Measurements from ENCODE around the gene RHCE.
"Not testable (repeated sequence)": the region's sequence is repeated elsewhere in the genome, so short reads cannot be mapped to it uniquely, and the experiment has no call there.

RHCE gene

GRCh38 chr1:25397549-25397948, 23.1 kb downstream of the RHCE start:
- DNase-seq: not testable (repeated sequence)

DNA sequence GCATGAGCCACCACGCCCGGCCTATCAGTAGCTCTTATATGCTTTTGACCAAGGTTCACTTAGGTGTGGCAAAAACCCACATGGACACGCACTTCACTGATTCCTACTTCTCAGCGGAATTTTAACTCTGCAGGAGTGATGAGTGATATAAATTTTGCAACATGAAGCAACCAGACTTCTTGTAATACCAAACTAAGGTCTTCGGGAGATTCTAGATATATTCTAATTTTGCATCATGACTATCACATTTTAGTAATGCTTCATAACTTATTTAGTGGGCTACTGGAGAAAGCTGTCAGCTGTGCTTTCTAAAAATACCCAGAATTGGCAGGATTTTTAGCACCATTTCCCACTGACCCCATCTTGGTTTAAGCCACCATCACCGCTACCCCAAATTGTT, 27.8 kb downstream of the RHCE start:
- no peak for DNase-seq

- not testable (repeated sequence) for DNase-seq
These were observed 30.9 kb downstream of the RHCE start for GRCh38 chr1:25389721-25390120.

DNA sequence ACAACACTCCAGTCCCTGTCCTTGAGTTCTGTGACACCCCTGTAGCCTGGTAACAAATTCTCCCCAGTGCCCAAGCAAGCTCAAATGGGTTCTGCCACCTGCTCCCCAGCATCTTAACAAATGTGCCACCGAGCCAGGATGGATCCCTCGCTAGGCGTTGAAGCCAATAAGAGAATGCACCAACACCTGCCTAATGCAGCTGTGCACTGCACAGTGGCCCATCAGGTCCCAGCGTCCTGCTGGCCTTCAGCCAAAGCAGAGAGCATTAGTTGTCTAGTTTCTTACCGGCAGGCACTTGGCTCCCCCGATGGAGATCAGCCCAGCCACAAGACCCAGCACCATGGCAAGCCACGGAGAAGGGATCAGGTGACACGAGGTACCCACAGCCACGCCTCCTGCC, 31.9 kb downstream of the RHCE start:
- peak; percentile 87 for DNase-seq

GRCh38 chr1:25387096-25387495, 33.5 kb downstream of the RHCE start:
- not testable (repeated sequence) for DNase-seq

DNA sequence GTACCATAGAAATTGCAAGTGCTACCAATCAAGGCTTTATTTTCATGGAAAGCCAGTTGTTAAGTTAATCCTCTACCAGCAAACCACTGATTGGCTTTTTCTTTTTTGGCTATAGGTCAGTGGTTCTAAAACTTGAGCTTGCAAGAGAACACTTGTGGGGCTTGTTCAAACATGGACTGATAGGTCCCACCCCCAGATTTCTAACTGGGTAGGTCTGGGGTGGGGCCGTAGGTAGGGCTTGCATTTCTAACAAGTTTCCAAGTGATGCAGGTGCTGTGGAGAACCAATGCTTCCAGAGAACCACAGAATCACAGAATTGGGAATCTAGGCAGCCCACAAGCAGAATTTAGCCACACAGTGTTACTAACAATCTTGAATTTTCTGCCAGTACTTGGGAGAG, 36.8 kb downstream of the RHCE start:
- not testable (repeated sequence) for DNase-seq

DNA sequence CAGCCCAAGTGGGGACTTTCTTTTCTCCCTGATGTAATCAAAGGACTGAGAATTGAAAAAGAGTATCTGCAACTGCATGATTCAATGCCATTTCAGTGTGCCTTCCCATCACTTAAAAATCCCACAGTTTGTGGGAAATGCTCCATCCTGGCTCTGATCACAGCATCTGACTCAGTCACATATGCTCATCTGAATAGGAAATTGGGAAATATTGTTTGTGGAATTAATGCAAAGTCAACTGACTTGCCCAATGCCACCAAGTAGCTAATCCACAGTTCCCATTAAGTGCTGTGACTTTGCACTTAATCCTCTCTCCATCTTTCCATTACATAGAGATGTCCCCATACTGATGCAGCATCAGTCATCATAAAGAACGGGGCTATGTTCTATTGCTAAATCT, 37.5 kb downstream of the RHCE start:
- not testable (repeated sequence) for DNase-seq

DNA sequence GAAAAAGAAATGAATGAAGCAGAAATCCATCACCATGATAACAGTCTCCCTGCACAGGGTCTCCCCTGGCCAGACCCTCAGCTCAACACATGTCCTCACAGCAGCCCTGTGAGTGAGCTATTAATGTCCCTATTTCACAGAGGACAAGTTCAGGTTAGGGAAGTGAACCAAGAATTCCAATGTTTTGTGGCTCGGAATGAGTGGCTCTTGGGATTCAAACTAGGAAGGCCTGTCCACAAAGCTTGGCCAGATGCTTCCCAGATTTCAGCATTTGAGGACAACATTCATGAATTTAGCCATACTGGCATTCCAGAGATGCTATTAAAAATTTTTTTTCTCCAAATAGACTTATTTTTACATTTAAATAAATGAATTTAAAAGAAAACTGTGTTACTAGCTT, 38.1 kb downstream of the RHCE start:
- not testable (repeated sequence) for DNase-seq

DNA sequence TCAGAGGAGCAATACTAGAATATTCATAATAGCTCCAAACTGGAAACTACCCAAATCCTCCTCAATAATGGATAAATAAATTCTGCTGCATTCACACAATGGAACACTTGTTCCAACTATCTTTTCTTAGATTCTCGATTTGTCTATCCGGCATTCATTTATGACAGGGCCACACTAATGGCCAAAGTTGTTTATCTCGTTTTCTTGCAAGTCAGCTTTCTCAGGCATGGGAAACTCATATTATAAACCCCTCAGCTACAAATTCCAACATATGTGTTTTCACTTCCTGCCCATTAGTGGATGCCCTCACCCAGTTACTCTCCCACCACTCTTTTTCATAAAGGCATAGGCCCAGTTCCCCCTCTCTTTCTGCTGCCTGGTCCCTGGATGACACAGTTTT, 42.3 kb downstream of the RHCE start:
- DNase-seq: not testable (repeated sequence)

- not testable (repeated sequence) for DNase-seq
These were observed 48.9 kb downstream of the RHCE start for GRCh38 chr1:25371757-25372156.

DNA sequence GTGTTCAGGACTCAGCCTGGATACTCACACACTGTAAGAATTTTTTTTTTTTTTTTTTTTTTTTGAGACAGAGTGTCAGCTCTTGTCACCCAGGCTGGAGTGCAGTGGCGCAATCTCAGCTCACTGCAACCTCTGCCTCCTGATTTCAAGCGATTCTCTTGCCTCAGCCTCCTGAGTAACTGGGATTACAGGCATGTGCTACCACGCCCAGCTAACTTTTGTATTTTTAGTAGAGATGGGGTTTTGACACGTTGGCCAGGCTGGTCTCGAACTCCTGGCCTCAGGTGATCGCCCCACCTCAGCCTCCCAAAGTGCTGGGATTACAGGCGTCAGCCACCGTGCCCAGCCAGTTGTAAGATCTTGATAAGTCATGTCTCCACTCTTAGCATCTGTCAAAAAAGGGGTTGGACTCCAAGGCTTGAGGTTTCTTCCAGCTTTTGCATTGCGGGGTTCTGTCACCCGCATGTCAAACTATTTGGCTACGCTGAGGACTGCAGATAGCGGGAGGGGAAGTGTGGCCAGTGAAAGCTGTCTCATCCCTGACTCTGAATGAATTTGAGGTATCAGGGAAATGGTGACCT, 50.8 kb downstream of the RHCE start:
- DNase-seq: not testable (repeated sequence)

GRCh38 chr1:25369241-25369640, 51.4 kb downstream of the RHCE start:
- DNase-seq: no peak

DNA sequence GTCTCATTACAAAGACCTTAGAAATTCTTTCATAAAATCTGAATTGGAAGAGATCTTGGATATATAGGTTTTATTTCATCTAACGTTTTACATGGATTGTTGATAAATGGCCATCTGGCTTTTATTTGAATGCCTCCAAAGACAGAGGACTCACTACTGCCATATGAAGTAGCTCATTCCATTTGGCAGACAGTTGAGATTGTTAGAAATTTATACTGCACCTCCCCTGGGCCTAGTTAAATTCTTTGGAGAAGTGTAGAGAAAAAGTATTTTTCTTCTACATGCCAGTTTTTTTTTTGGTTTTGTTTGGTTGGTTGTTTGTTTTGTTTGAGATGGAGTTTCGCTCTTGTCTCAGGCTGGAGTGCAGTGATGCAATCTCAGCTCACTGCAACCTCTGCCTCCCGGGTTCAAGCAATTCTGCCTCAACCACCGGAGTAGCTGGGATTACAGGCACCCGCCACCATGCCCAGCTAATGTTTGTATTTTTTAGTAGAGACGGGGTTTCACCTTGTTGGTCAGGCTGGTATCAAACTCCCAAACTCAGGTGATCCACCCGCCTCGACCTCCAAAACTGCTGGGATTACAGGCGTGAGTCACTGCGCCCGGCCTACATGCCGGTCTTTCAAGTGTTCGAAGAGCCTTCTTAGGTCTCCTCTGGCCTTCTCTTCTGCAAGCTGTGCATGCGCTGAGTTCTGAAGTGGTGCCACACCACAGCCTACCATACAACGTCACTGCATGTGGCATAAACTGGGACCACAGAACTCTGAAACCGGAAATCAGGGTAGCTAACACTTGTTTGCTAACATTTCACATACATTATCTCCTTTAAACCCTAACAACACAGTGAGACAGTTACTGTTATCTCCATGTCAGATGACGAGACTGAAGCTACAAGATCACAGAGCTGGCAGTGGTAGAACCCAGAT, 57.7 kb downstream of the RHCE start:
- DNase-seq: not testable (repeated sequence)

DNA sequence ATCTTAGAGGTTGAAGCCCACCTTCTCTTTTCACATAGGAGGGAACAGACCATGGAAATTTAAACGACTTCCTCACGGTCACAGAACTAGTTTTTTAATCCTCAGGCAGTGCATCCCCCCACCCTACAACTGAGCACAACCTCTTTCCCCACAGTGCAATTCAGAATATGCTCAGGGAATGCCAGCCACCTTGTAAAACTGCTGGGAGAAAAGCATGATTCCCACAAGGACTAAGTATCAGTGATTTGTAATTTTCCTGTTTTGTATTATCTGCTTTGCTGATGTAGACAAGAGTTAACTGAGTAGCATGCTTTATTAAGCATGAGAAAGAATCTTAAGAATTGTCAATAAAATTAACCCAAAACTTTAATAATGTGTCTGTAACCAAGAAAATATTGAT, 58.7 kb downstream of the RHCE start:
- DNase-seq: no peak

GRCh38 chr1:25360596-25361581, 59.7 kb downstream of the RHCE start:
- DNase-seq: no peak

- DNase-seq: no peak
These were observed 63.8 kb downstream of the RHCE start for GRCh38 chr1:25356848-25357247.

- DNase-seq: no peak
These were observed 64.2 kb downstream of the RHCE start for GRCh38 chr1:25356441-25356840.

DNA sequence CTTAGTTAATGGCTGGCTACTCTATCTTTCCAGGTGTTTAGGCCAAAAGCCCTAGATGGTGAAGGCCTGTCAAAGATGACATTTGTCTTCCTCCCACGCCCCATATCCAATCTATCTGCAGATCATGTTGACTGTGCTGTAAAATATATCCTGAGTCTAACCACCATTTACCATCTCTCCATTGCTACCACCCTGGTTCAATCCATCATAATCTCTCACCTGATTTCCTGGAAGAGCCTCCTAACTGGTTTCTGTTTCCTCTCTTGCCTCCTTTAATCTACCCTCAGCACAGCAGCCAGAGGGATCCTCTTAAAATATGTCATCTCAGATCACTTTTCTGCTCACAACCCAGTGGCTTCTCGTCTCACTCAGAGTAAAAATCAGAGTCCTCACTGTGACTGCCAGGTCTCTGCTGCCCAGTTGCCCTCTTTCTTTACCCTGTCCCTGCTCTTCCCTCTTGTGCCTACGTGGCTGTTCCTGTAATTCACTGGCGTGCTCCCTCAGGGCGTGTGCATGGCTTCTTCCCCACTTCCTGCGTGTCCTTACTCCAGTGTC, 64.7 kb downstream of the RHCE start:
- no peak for DNase-seq

DNA sequence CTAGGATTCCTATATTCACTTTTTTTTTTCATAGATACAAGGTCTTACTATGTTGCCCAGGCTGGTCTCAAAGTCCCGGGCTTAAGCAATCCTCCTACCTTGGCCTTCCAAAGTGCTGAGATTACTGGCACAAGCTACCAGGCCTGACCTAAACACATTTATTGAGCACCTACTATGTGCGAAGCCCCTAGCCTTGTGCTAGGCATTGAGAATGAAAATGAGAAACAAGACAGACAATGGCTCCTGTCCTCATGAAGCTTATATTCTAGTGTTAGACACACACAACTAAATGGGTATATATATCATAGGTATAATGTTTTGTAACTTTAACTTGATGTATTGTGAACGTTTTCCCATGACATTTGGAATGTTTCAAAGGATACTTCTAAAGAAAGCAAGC, 71.0 kb downstream of the RHCE start:
- DNase-seq: no peak

DNA sequence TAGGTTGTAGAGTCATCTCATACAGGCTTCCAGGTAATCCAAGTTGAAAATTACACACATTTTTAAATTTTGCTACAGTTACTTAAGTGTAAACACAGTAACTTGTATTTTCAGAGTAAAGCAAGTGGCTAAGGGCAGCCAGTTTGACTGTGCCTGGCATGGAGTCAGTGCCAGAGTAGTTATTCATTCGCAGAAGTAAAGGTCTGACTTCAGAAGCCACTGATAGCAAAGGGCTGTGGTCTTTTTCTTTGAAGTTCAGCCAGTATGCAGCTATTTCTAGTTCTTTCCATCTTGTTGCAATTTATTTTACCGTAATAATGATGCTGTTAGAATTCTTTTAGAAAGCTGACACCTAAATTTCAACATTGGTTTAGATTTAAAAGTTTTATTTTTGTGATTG, 73.1 kb downstream of the RHCE start:
- DNase-seq: no peak

DNA sequence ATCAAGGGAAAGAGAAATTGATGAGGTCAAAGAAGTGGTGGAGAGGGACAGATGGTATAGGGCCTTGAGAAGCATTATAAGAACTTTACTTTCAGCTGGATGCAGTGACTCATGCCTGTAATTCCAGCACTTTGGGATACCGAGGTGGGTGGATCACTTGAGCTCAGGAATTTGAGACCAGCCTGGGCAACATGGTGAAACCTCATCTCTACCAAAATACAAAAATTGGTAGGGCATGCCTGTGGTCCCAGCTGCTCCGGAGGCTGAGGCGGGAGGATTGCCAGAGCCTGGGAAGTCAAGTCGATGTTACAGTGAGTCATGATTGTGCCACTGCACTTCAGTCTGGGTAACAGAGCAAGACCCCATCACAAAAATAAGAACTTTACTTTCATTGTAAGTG, 76.8 kb downstream of the RHCE start:
- no peak for DNase-seq

DNA sequence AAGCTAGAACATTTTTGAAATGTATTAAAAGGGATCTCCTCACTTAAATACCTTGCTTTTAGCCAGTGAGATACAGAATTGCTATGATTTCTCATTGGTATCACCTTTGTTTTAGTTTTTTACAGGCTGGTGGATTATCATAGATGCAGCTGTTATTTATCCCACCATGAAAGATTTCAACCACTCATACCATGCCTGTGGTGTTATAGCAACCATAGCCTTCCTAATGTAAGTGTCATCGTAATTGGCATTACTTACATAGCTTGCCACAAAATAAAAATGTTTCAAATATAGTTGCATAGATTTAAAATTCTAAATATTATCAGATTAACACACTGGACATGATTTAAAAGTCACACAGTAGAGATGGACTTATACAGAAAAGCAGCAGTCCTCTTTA, 77.8 kb downstream of the RHCE start:
- no peak for DNase-seq

- no peak for DNase-seq
These were observed 78.9 kb downstream of the RHCE start for GRCh38 chr1:25341746-25342145.
